Prostate gland (tissue), 2 donors: Measurements from ENCODE around the gene CHST12. TPM values are rescaled to one million over a fixed set of nuclear protein-coding genes. Genes with fewer than 3 reads are reported as not detected.

Experiments used
- DNase-seq: peaks from one replicate; pipeline ENCODE4 v3.0.0-alpha.2; 2019; ENCODE audit warnings: low spot score
- H3K27ac ChIP-seq, 2 donors: fragments of 200-600 bp; sonication (generic); 2 replicates each; pipeline ENCODE4 v1.5.1; 2017 to 2019
- H3K27me3 ChIP-seq: fragments of 200-600 bp; sonication (generic); replicated peaks from 2 replicates; pipeline ENCODE4 v1.5.1; 2019; ENCODE audit not compliant: insufficient read depth
- H3K36me3 ChIP-seq, 2 donors: fragments of 200-600 bp; sonication (generic); 1 replicate in 1 of 2; 2 replicates in 1 of 2; pipeline versions ENCODE4 v1.5.1 to v1.8.1; 2017 to 2019
- H3K4me1 ChIP-seq: fragments of 200-600 bp; sonication (generic); replicated peaks from 2 replicates; pipeline ENCODE4 v1.5.1; 2019
- H3K4me3 ChIP-seq, 2 donors: fragments of 200-600 bp; sonication (generic); 2 replicates each; pipeline ENCODE4 v1.5.1; 2017 to 2019
- H3K9me3 ChIP-seq: fragments of 200-600 bp; sonication (generic); 2 replicates; pipeline ENCODE4 v1.5.1; 2017
- POLR2A ChIP-seq: fragments of 450-650 bp; IDR thresholded peaks from one replicate; pipeline ENCODE4 v1.6.1; 2016; ENCODE audit warnings: antibody characterized with exemption, mild to moderate bottlenecking
- POLR2AphosphoS5 ChIP-seq: sonication (generic); formaldehyde crosslinking; IDR thresholded peaks from one replicate; pipeline ENCODE4 v1.6.1; 2017; ENCODE audit warnings: antibody characterized with exemption
- WGBS: methylation state at CpG from one replicate; pipeline ENCODE4 v1.1.5; 2018; 5-methylcytosine and 5-hydroxymethylcytosine counted together
- intact Hi-C: fragments of 100-400 bp; cut with DNase I; formaldehyde crosslinking; loops from one replicate; pipeline ENCODE4 v1.14.2; 2022
- small RNA-seq, 2 donors: library from RNA; depleted of rRNA; stranded (forward); fragments of <200 nt; gene quantifications; one replicate each; pipeline ENCODE3, GENCODE V24; 2016
- total RNA-seq, 2 donors: library from RNA; depleted of rRNA; stranded (reverse); fragments of >200 nt; gene quantifications; one replicate each; pipeline ENCODE4 v1.1.0, GENCODE V29; 2016
- TF ChIP-seq, protein P1 (sequence below), 4 experiments: fragments of 200-600 bp in 2 of 4; fragments of 450-650 bp in 2 of 4; sonication (generic) in 2 of 4; IDR thresholded peaks; 1 replicate in 3 of 4; 2 replicates in 1 of 4; pipeline ENCODE4 v1.5.1; 2016 to 2019; ENCODE audit warnings: antibody characterized with exemption in 4 of 4, mild to moderate bottlenecking in 2 of 4, moderate library complexity in 2 of 4

The CHST12 gene
- total RNA-seq, 2 donors from 2014 or later = 22.4 to 36.1 TPM

DNA sequence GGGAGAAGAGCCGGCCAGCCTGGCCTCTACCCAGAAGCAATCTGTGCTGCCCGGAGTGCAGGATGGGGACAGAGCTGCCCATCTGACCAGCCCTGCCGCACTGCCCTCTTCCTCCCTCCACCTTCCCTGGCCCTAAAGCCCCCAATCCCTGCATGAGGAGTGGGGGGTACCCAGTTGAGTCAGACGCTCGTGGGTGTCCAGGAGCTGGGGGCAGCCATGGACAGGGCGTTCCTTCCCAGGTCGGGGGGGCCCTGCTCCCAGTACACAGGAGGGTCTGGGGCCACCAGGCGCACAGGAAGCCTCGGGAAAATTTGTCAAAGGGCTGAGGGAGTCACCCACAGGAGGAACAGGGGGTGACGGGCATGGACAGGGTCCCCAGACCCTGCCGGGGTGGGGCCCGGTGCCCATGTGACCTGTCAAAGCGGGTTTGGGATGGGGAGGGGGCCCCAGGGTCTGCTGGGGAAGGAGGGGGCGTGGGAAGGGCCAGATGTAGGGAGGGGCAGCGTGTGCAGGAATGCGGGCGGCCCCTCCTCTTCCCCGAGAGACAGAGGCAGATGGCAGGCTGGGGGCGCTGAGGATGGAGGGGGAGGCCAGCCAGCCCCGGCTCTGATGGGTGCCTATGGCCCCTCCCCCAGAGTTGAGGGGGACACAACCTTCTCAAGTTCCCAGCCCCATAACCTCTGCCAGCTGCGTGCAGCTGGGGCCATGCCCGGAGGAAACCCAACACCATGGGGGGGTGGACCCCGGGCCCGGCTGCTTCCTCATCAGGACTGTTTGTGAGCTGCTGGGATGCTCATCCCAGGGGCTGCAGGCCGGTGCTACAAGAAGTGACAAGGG, 94.3 kb downstream of the CHST12 start:
- intact Hi-C loops = no loop called here
- no peaks in the 10 kb centered on the region for H3K27me3 ChIP-seq
- DNase-seq = no peak

More for the DNA sequence above, 94.3 kb downstream of the CHST12 start:
- Histone ChIP-seq H3K4me3 (no peak overlapping the region), H3K9me3 (no peaks in the 10 kb centered on the region), H3K27ac (no peak overlapping the region), H3K4me1 (peaks cover 3% of the 10 kb centered on the region), H3K36me3 (no peaks in the 10 kb centered on the region)
- WGBS = 32% methylated on average over 22 of the region's 25 CpGs
- TF ChIP-seq, protein P1, sequence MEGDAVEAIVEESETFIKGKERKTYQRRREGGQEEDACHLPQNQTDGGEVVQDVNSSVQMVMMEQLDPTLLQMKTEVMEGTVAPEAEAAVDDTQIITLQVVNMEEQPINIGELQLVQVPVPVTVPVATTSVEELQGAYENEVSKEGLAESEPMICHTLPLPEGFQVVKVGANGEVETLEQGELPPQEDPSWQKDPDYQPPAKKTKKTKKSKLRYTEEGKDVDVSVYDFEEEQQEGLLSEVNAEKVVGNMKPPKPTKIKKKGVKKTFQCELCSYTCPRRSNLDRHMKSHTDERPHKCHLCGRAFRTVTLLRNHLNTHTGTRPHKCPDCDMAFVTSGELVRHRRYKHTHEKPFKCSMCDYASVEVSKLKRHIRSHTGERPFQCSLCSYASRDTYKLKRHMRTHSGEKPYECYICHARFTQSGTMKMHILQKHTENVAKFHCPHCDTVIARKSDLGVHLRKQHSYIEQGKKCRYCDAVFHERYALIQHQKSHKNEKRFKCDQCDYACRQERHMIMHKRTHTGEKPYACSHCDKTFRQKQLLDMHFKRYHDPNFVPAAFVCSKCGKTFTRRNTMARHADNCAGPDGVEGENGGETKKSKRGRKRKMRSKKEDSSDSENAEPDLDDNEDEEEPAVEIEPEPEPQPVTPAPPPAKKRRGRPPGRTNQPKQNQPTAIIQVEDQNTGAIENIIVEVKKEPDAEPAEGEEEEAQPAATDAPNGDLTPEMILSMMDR (IDR thresholded peaks at IDR 0.05) = no peak
- TF ChIP-seq POLR2AphosphoS5 (no peak), POLR2A (no peak)

Small RNA genes within 50 kb of the gene (small RNA-seq; reads per million reads assigned to genes)
- gene AC004840.2 = 0 reads per million in 2 donors

Other genes starting within 250 kb of the CHST12 start
- 10 to 100 TPM; 79.3 to 91.9 TPM for gene MAD1L1, start 170.7 kb upstream of the CHST12 start, total RNA-seq
- 10 to 100 TPM; 21.8 to 23.0 TPM for gene MRM2, start 161.4 kb upstream of the CHST12 start, total RNA-seq
- gene NUDT1, start 161.4 kb upstream of the CHST12 start, total RNA-seq = 10 to 100 TPM; 18.1 to 35.3 TPM
- gene SNX8, start 89.2 kb upstream of the CHST12 start, total RNA-seq = 10 to 100 TPM; 10.7 to 29.2 TPM
- gene EIF3B, start 48.8 kb upstream of the CHST12 start, total RNA-seq = 100 to 1,000 TPM; 141 to 220 TPM
- not detected for gene GRIFIN, start 72.8 kb downstream of the CHST12 start, total RNA-seq
- 10 to 100 TPM; 45.6 to 51.7 TPM for gene LFNG, start 116.2 kb downstream of the CHST12 start, total RNA-seq
- 100 to 1,000 TPM in 1 of 2 donors, 10 to 100 TPM in 1; 83.9 to 113 TPM for gene BRAT1, start 151.9 kb downstream of the CHST12 start, total RNA-seq
- gene IQCE, start 155.4 kb downstream of the CHST12 start, total RNA-seq = 10 to 100 TPM; 20.2 to 41.9 TPM
- 10 to 100 TPM; 30.1 to 76.2 TPM for gene TTYH3, start 228.4 kb downstream of the CHST12 start, total RNA-seq